GM13976 (cell line): ENCODE results near the gene FBXO28.

Experiments
- DNase-seq: peaks from one replicate; pipeline ENCODE4 v3.0.0; 2012; ENCODE audit warnings: low spot score
- CTCF ChIP-seq: IDR thresholded peaks from 2 replicates; pipeline ENCODE4 v1.5.1; 2012; ENCODE audit warnings: borderline replicate concordance, mild to moderate bottlenecking; ENCODE audit not compliant: insufficient read depth; ENCODE audit errors: extremely low read depth, missing control alignments, control extremely low read depth
- in situ Hi-C: fragments of 300-500 bp; cut with MboI; formaldehyde crosslinking; loops from one replicate; pipeline ENCODE4 v1.12.0; 2022; ENCODE audit warnings: low sequenced_read_pairs, mixed read lengths, inconsistent platforms; ENCODE audit not compliant: unreplicated experiment

FBXO28 gene

GRCh38 chr1:224123136-224123535, 9.2 kb downstream of the FBXO28 start:
- no peak for DNase-seq
- TF ChIP-seq CTCF = no peak
- in situ Hi-C loops = no loop called here

GRCh38 chr1:224124220-224124619, 10.3 kb downstream of the FBXO28 start:
- DNase-seq = no peak
- TF ChIP-seq CTCF = no peak
- in situ Hi-C loops = no loop called here

- in situ Hi-C loops = loop anchor here (5.0 to 25.0 kb wide), 2 partner anchors 204 to 334 kb away; partner anchors contain the start of gene NVL
- no peak for DNase-seq
- no peak for TF ChIP-seq CTCF
Measured at GRCh38 chr1:224127925-224128819, 14.3 kb downstream of the FBXO28 start.

GRCh38 chr1:224131253-224131652, 17.3 kb downstream of the FBXO28 start:
- TF ChIP-seq CTCF = no peak
- DNase-seq = no peak
- in situ Hi-C loops = loop anchor here (25.0 kb wide), 1 partner anchor 331 kb away; no protein-coding TSS in a partner anchor

GRCh38 chr1:224132901-224133300, 19.0 kb downstream of the FBXO28 start:
- no peak for DNase-seq
- in situ Hi-C loops = loop anchor here (25.0 kb wide), 1 partner anchor 329 kb away; no protein-coding TSS in a partner anchor
- no peak for TF ChIP-seq CTCF

- DNase-seq = no peak
- no peak for TF ChIP-seq CTCF
- in situ Hi-C loops = loop anchor here (25.0 kb wide), 1 partner anchor 328 kb away; no protein-coding TSS in a partner anchor
Measured at GRCh38 chr1:224133741-224134299, 19.9 kb downstream of the FBXO28 start.
